ENCODE data around the gene LRRC49. TPM values are rescaled to one million over a fixed set of nuclear protein-coding genes. Genes with fewer than 3 reads are reported as not detected.

Gene LRRC49
- total and polyA plus RNA-seq, 2 experiments from 2014 or later = 8.5 to 14.6 TPM

DNA sequence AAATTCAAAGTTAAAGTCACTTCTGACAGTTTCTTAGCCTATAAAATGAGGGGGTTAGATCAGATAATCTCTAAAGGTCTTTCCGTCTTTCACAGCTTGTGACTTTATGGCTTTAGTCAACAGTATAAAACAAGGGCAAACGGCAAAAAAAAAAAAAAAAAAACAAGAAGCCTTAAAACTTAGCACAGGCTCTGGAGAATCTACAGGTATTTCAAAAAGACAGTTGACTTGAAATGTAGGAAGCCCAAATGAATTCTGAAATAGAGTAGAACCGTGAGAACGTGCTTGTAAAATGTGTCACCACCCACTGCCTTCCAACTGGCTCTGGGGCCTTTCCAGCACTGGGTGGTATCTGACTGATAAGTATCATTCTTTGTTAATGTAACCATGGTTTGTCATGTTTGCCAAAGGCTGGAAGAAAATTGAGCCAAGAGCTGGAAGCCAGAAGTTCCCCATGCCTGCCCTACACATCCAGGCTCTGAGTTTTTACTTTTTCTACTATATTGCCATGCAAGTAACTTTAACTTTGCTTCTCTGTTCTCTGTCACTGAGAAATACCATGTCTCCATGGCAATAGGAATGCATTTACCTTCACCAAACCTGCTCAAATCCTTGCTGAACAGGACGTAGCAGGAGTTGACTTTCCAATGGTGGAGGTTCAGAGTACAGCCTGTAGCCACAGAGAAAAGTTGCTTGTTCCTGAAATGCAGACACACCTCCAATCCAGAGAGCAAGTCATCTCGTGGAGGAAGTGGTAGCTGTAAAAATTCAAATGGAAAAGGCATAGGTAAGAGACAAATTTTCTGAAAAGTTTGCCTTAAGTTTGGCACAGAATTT, 186.8 kb downstream of the LRRC49 start:
- Histone ChIP-seq H3K9me2 (ENCODE audit: insufficient read depth) (peaks cover 11% of the 10 kb centered on the region; the same call in 1 of the 2 replicates), H3F3A (replicated peaks; ENCODE audit: low read depth) (no peaks in the 10 kb centered on the region), H3K4me1 (ENCODE audit: insufficient read depth) (no peaks in the 10 kb centered on the region; the same call in 1 of the 2 replicates), H3K27me3 (ENCODE audit: insufficient read depth) (peaks cover 16% of the 10 kb centered on the region), H3K4me2 (no peak overlapping the region), H4K20me1 (replicated peaks; ENCODE audit: insufficient read depth) (no peaks in the 10 kb centered on the region), H3K4me3 (no peak overlapping the region), H3K36me3 (ENCODE audit: insufficient read depth) (no peaks in the 10 kb centered on the region), H3K27ac (ENCODE audit: low read depth) (no peak overlapping the region), H2AFZ (no peak overlapping the region), H3K79me2 (replicated peaks; ENCODE audit: insufficient read depth) (no peaks in the 10 kb centered on the region)
- no peak for DNase-seq (ENCODE audit: low spot score)
- peaks cover 4% of the 10 kb centered on the region; the same call in 2 of the 3 replicates for H3K4me1 Mint-ChIP-seq
- H3K9me3 Mint-ChIP-seq = no peaks in the 10 kb centered on the region; the same call in 2 of the 3 replicates
- no peak for ATAC-seq
- H3K27me3 Mint-ChIP-seq (ENCODE audit: insufficient read depth, low read depth, poor library complexity) = peaks cover 20% of the 10 kb centered on the region
- no peak overlapping the region for H3K4me3 Mint-ChIP-seq
- peaks cover 2% of the 10 kb centered on the region; the same call in 1 of the 3 replicates for H3K36me3 Mint-ChIP-seq (ENCODE audit: low read depth)
- H3K27ac Mint-ChIP-seq = no peak overlapping the region
- TF ChIP-seq EZH2 (IDR thresholded peaks at IDR 0.05; ENCODE audit: low read depth, unreplicated experiment) = no peak
- no peak for TF ChIP-seq POLR2AphosphoS5 (IDR thresholded peaks at IDR 0.05; ENCODE audit: low read depth)
- TF ChIP-seq, protein P1, sequence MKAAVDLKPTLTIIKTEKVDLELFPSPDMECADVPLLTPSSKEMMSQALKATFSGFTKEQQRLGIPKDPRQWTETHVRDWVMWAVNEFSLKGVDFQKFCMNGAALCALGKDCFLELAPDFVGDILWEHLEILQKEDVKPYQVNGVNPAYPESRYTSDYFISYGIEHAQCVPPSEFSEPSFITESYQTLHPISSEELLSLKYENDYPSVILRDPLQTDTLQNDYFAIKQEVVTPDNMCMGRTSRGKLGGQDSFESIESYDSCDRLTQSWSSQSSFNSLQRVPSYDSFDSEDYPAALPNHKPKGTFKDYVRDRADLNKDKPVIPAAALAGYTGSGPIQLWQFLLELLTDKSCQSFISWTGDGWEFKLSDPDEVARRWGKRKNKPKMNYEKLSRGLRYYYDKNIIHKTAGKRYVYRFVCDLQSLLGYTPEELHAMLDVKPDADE (IDR thresholded peaks at IDR 0.05) = no peak
- no peak for TF ChIP-seq EZH2phosphoT487 (IDR thresholded peaks at IDR 0.05; ENCODE audit: unreplicated experiment)
- TF ChIP-seq ZNF462 (CRISPR knock-in tag; IDR thresholded peaks at IDR 0.05) = no peak
- TF ChIP-seq NANOG (IDR thresholded peaks at IDR 0.05; ENCODE audit: borderline replicate concordance) = no peak
- TF ChIP-seq CREB1 (CRISPR knock-in tag; IDR thresholded peaks at IDR 0.05; ENCODE audit: low read depth) = no peak
- TF ChIP-seq ZNF331 (CRISPR knock-in tag; IDR thresholded peaks at IDR 0.05; ENCODE audit: low read depth) = no peak
- TF ChIP-seq, protein P2, sequence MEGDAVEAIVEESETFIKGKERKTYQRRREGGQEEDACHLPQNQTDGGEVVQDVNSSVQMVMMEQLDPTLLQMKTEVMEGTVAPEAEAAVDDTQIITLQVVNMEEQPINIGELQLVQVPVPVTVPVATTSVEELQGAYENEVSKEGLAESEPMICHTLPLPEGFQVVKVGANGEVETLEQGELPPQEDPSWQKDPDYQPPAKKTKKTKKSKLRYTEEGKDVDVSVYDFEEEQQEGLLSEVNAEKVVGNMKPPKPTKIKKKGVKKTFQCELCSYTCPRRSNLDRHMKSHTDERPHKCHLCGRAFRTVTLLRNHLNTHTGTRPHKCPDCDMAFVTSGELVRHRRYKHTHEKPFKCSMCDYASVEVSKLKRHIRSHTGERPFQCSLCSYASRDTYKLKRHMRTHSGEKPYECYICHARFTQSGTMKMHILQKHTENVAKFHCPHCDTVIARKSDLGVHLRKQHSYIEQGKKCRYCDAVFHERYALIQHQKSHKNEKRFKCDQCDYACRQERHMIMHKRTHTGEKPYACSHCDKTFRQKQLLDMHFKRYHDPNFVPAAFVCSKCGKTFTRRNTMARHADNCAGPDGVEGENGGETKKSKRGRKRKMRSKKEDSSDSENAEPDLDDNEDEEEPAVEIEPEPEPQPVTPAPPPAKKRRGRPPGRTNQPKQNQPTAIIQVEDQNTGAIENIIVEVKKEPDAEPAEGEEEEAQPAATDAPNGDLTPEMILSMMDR (conservative IDR thresholded peaks at IDR 0.05; ENCODE audit: low read depth in 2 of 2) = no peak
- TF ChIP-seq STAT1 (IDR thresholded peaks at IDR 0.05; ENCODE audit: unreplicated experiment) = no peak
- TF ChIP-seq ZNF114 (CRISPR knock-in tag; IDR thresholded peaks at IDR 0.05) = no peak
- TF ChIP-seq, protein P3, sequence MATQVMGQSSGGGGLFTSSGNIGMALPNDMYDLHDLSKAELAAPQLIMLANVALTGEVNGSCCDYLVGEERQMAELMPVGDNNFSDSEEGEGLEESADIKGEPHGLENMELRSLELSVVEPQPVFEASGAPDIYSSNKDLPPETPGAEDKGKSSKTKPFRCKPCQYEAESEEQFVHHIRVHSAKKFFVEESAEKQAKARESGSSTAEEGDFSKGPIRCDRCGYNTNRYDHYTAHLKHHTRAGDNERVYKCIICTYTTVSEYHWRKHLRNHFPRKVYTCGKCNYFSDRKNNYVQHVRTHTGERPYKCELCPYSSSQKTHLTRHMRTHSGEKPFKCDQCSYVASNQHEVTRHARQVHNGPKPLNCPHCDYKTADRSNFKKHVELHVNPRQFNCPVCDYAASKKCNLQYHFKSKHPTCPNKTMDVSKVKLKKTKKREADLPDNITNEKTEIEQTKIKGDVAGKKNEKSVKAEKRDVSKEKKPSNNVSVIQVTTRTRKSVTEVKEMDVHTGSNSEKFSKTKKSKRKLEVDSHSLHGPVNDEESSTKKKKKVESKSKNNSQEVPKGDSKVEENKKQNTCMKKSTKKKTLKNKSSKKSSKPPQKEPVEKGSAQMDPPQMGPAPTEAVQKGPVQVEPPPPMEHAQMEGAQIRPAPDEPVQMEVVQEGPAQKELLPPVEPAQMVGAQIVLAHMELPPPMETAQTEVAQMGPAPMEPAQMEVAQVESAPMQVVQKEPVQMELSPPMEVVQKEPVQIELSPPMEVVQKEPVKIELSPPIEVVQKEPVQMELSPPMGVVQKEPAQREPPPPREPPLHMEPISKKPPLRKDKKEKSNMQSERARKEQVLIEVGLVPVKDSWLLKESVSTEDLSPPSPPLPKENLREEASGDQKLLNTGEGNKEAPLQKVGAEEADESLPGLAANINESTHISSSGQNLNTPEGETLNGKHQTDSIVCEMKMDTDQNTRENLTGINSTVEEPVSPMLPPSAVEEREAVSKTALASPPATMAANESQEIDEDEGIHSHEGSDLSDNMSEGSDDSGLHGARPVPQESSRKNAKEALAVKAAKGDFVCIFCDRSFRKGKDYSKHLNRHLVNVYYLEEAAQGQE (IDR thresholded peaks at IDR 0.05; ENCODE audit: unreplicated experiment) = no peak
- no peak for TF ChIP-seq JUNB (IDR thresholded peaks at IDR 0.05; ENCODE audit: unreplicated experiment)

Data from GM23338 (cell line).